Activated CD8-positive, alpha-beta T cell treated with anti-CD3 and anti-CD28 coated beads for 36 hours (primary cell): ENCODE data around the gene CACNA2D3. TPM values are rescaled to one million over a fixed set of nuclear protein-coding genes. Genes with fewer than 3 reads are reported as not detected.

Experiments used
- ATAC-seq: fragments of 200-7000 bp; cut with Tn5 transposase; one replicate; pipeline ENCODE4 v1.10.0; 2021; ENCODE audit warnings: mild to moderate bottlenecking, moderate library complexity
- CTCF ChIA-PET: fragments of 350-600 bp; sonication (Branson Sonifier 250); formaldehyde crosslinking; loops from one replicate; lab custom pipeline; 2021; ENCODE audit warnings: antibody characterized with exemption; lab: Charles Lee
- POLR2A ChIA-PET: fragments of 350-600 bp; sonication (Branson Sonifier 250); formaldehyde crosslinking; loops from one replicate; lab custom pipeline; 2021; ENCODE audit warnings: antibody characterized with exemption; lab: Charles Lee
- DNase-seq: peaks from one replicate; pipeline ENCODE4 v3.0.0-alpha.2; 2020
- H3K27ac Mint-ChIP-seq: one replicate; pipeline ENCODE4 v1.8.0; 2021; ENCODE audit warnings: mild to moderate bottlenecking, mixed read lengths
- H3K27me3 Mint-ChIP-seq: one replicate; pipeline ENCODE4 v1.8.0; 2021; ENCODE audit warnings: mixed read lengths
- H3K36me3 Mint-ChIP-seq: one replicate; pipeline ENCODE4 v1.8.0; 2021; ENCODE audit warnings: low read depth, mixed read lengths
- H3K4me1 Mint-ChIP-seq: one replicate; pipeline ENCODE4 v1.8.0; 2021; ENCODE audit warnings: low read depth, mixed read lengths
- H3K4me3 Mint-ChIP-seq: one replicate; pipeline ENCODE4 v1.8.0; 2021; ENCODE audit warnings: mild to moderate bottlenecking, moderate library complexity, mixed read lengths
- H3K9me3 Mint-ChIP-seq: one replicate; pipeline ENCODE4 v1.8.0; 2021; ENCODE audit warnings: mixed read lengths
- intact Hi-C: fragments of 100-400 bp; cut with micrococcal nuclease; formaldehyde crosslinking; loops from one replicate; pipeline ENCODE4 v1.10.0; 2022
- total RNA-seq, 2 experiments: library from RNA; stranded (reverse); gene quantifications; one replicate each; pipeline ENCODE4 v1.2.3, GENCODE V29; 2021
- TF ChIP-seq, protein P1 (sequence below): fragments of 200-600 bp; IDR thresholded peaks from one replicate; pipeline ENCODE4 v1.8.0; 2022; ENCODE audit warnings: antibody characterized with exemption, mild to moderate bottlenecking

Gene CACNA2D3
- total RNA-seq, 2 experiments from 2014 or later: not detected

DNA sequence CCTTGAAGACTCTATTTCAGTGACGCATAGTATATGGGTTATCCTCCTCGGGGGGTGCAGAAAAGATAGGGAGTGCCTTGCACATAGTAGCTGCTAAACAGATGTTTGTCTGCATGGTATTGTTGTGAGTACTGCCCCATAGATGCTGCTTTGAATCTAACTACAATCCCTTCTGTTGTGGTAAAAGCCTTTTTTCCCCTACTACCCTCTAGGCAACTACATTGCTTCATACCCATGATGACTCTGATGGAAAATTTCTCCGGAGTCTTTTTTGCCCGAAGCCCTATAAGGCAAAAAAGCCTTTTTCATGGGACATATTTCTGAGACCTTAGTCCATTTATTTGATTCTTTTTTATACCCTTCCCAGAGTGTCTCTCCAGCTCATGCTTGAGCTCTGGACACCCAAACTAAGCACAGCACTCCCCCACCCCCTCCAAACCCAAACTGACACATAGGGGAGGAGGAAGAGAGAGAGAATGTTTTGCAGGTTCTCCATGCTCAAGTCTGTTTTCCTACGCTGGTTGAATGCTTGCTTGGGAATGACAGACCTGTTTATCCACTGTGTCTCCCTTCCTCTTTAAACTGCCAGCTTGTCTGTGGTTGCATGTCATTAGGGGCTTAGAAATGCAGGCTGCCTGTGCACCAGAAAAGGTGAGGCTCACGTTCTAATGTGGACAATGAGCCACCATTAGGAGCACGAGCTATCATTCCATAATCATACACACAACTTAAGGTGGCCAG is 752.6 kb downstream of the CACNA2D3 start:
- TF ChIP-seq, protein P1, sequence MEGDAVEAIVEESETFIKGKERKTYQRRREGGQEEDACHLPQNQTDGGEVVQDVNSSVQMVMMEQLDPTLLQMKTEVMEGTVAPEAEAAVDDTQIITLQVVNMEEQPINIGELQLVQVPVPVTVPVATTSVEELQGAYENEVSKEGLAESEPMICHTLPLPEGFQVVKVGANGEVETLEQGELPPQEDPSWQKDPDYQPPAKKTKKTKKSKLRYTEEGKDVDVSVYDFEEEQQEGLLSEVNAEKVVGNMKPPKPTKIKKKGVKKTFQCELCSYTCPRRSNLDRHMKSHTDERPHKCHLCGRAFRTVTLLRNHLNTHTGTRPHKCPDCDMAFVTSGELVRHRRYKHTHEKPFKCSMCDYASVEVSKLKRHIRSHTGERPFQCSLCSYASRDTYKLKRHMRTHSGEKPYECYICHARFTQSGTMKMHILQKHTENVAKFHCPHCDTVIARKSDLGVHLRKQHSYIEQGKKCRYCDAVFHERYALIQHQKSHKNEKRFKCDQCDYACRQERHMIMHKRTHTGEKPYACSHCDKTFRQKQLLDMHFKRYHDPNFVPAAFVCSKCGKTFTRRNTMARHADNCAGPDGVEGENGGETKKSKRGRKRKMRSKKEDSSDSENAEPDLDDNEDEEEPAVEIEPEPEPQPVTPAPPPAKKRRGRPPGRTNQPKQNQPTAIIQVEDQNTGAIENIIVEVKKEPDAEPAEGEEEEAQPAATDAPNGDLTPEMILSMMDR: no peak
- ATAC-seq (no peak), DNase-seq (no peak)
- no peak overlapping the region for H3K27ac Mint-ChIP-seq
- ChIA-PET CTCF (no interaction called here), POLR2A (no interaction called here)
- peaks cover 3% of the 10 kb centered on the region for H3K9me3 Mint-ChIP-seq
- H3K36me3 Mint-ChIP-seq: no peaks in the 10 kb centered on the region
- no peaks in the 10 kb centered on the region for H3K4me1 Mint-ChIP-seq
- intact Hi-C loops: no loop called here
- H3K4me3 Mint-ChIP-seq: no peak overlapping the region
- no peaks in the 10 kb centered on the region for H3K27me3 Mint-ChIP-seq

DNA sequence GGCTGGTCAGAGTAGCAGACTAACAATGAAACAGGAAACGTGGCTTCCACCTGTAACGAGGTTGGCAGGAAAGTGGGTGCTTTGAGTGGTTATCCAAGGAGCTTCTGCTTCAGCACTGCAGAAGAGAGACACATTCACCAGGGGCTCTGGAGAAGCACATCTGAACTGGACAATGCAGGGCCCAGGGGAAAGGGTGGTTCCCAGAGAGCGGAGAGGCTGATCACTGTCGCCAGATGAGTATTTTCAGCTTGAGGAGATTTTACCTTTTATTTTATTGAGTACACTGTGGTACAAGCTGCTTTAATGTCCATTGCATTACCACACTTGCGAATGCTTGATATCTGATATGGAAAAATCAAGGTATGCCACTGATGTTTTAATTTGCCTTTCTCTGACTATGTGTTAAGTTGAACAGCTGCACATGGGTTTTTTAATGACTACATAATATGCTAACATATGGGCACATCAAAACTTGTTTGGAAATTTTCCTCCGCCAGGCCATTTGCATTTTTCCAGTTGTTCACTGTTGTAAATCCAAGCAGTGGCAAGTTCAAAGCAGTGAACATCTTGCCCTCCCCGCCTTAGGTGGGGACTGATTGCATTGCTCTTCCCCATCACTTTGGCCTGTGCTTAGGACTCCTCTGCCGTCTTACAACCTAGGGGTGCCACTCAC is 753.4 kb downstream of the CACNA2D3 start:
- intact Hi-C loops: no loop called here
- no peaks in the 10 kb centered on the region for H3K27me3 Mint-ChIP-seq
- no peak for ATAC-seq
- no peak overlapping the region for H3K27ac Mint-ChIP-seq
- ChIA-PET POLR2A (no interaction called here), CTCF (no interaction called here)
- no peaks in the 10 kb centered on the region for H3K36me3 Mint-ChIP-seq
- H3K9me3 Mint-ChIP-seq: peaks cover 3% of the 10 kb centered on the region
- H3K4me3 Mint-ChIP-seq: no peak overlapping the region
- no peaks in the 10 kb centered on the region for H3K4me1 Mint-ChIP-seq
- TF ChIP-seq, protein P1: no peak
- DNase-seq: no peak

DNA sequence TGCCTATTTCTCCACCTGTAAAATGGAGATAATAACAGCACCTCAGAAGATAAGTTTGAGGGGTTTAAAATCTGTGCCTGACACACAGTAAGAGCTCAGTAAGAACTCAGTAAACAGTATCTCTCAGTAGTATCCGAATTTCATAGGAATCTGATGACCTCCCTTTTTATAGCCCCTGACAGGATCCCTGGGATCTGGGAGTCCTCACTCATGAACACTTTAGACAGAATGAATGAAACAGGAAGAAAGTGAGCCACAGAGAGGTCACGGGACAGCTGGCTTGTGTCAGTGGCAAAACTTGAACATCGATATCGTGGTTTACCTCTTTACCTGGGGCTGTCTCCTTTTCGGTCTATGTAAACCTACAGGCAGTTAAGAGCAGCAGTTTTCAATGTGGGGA is 754.3 kb downstream of the CACNA2D3 start:
- POLR2A ChIA-PET: no interaction called here
- Mint-ChIP-seq H3K4me1 (no peaks in the 10 kb centered on the region), H3K9me3 (peaks cover 3% of the 10 kb centered on the region), H3K36me3 (no peaks in the 10 kb centered on the region), H3K27ac (no peak overlapping the region), H3K4me3 (no peak overlapping the region), H3K27me3 (no peaks in the 10 kb centered on the region)
- TF ChIP-seq, protein P1: no peak
- intact Hi-C loops: no loop called here
- ATAC-seq (no peak), DNase-seq (no peak)
- CTCF ChIA-PET: no interaction called here

DNA sequence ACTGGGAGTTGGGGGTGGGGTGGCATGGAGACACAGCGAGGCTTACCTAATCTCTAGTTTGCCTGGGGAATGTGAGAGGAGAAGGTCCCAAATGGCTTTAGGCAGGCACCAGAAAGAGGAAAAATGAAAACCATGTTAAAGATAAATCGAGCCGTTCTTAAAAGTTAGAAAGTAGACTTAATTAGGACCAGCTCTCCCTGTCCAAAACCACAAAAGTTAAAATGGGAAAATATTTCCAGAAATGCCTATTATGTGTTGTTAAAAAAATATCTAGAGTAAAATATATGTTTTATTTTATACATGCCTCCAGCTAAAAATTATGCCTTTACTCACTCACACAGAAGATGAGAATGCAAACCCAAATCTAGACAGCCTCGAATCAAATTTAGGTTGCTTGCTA is 755.4 kb downstream of the CACNA2D3 start:
- Mint-ChIP-seq H3K36me3 (no peaks in the 10 kb centered on the region), H3K27ac (no peak overlapping the region), H3K9me3 (peaks cover 3% of the 10 kb centered on the region), H3K4me3 (no peak overlapping the region), H3K4me1 (no peaks in the 10 kb centered on the region), H3K27me3 (no peaks in the 10 kb centered on the region)
- TF ChIP-seq, protein P1: no peak
- ChIA-PET CTCF (no interaction called here), POLR2A (no interaction called here)
- ATAC-seq (no peak), DNase-seq (no peak)
- intact Hi-C loops: no loop called here

DNA sequence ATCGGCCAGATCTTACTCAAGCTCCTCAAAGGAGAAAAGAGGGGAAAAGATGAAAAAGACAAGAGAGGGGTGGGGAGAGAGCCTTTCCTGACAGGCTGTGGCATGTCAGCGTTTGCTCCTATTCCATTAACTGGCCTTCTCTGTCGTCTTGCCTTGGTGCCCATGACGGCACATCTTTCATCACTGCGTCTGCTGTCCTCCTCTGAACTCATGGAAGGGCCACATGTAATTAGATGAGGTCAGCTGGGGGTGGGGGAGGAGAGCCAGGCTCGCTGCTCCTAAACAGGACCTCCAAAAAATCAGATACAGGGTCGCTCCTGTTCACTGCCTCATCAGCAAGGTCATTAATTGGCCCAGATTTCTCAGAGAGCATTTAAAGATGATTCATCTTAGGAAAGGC is 755.8 kb downstream of the CACNA2D3 start:
- Mint-ChIP-seq H3K4me1 (no peaks in the 10 kb centered on the region), H3K27ac (no peak overlapping the region), H3K4me3 (no peak overlapping the region), H3K36me3 (no peaks in the 10 kb centered on the region), H3K9me3 (peaks cover 3% of the 10 kb centered on the region), H3K27me3 (no peaks in the 10 kb centered on the region)
- CTCF ChIA-PET: no interaction called here
- ATAC-seq: no peak
- TF ChIP-seq, protein P1: no peak
- intact Hi-C loops: no loop called here
- POLR2A ChIA-PET: no interaction called here
- DNase-seq: no peak
